Neural cell (in vitro differentiated cells): ENCODE measurements around the gene COL27A1. TPM values are rescaled to one million over a fixed set of nuclear protein-coding genes. Genes with fewer than 3 reads are reported as not detected.

Experiments used
- H2AFZ ChIP-seq: fragments of 200-600, 300-800 bp; sonication (generic), shearing (Covaris generic); 2 replicates; pipeline ENCODE4 v1.6.0; 2014; ENCODE audit warnings: low read depth, mild to moderate bottlenecking, antibody characterized with exemption, low read length, moderate library complexity
- H3F3A ChIP-seq: fragments of 200-600 bp; shearing (Covaris generic); 2 replicates; pipeline ENCODE4 v1.6.1; 2016; ENCODE audit warnings: mild to moderate bottlenecking, moderate library complexity, mixed read lengths, antibody characterized with exemption, low read length; ENCODE audit not compliant: insufficient read depth, poor library complexity, severe bottlenecking
- H3K27ac ChIP-seq: fragments of 200-600, 300-800 bp; sonication (generic), shearing (Covaris generic); 2 replicates; pipeline ENCODE4 v1.5.1; 2014; ENCODE audit warnings: mild to moderate bottlenecking, low read length, moderate library complexity
- H3K27me3 ChIP-seq: fragments of 300-800, 200-600 bp; sonication (generic), shearing (Covaris generic); 2 replicates; pipeline ENCODE4 v1.6.0; 2014; ENCODE audit warnings: mild to moderate bottlenecking, low read depth, low read length, moderate library complexity; ENCODE audit not compliant: insufficient read depth
- H3K36me3 ChIP-seq: fragments of 300-800, 200-600 bp; sonication (generic), shearing (Covaris generic); 2 replicates; pipeline ENCODE4 v1.5.1; 2014; ENCODE audit warnings: mild to moderate bottlenecking, antibody characterized with exemption, low read length, moderate library complexity; ENCODE audit not compliant: insufficient read depth
- H3K4me2 ChIP-seq: fragments of 300-800, 200-600 bp; sonication (generic), shearing (Covaris generic); 2 replicates; pipeline ENCODE4 v1.6.0; 2014; ENCODE audit warnings: mild to moderate bottlenecking, low read length
- H3K4me3 ChIP-seq: fragments of 300-800, 200-600 bp; sonication (generic), shearing (Covaris generic); 2 replicates; pipeline ENCODE4 v1.5.1; 2014; ENCODE audit warnings: mild to moderate bottlenecking, low read length, moderate library complexity
- H3K79me2 ChIP-seq: fragments of 200-600 bp; shearing (Covaris generic); replicated peaks from 2 replicates; pipeline ENCODE4 v1.6.0; 2014; ENCODE audit warnings: mild to moderate bottlenecking, low read length, moderate library complexity; ENCODE audit not compliant: insufficient read depth
- H3K9ac ChIP-seq: fragments of 300-800, 200-600 bp; sonication (generic), shearing (Covaris generic); 2 replicates; pipeline ENCODE4 v1.6.1; 2016; ENCODE audit warnings: mild to moderate bottlenecking, low read length, mixed read lengths
- H3K9me2 ChIP-seq: fragments of 200-600 bp; shearing (Covaris generic); 2 replicates; pipeline ENCODE4 v1.6.1; 2016; ENCODE audit warnings: mild to moderate bottlenecking, low read length, mixed read lengths; ENCODE audit not compliant: insufficient read depth
- H3K9me3 ChIP-seq: fragments of 200-600, 300-800 bp; sonication (generic), shearing (Covaris generic); 2 replicates; pipeline ENCODE4 v1.6.1; 2016; ENCODE audit warnings: mild to moderate bottlenecking, mixed run types, low read length, moderate library complexity, mixed read lengths
- H4K20me1 ChIP-seq: fragments of 200-600 bp; shearing (Covaris generic); 2 replicates; pipeline ENCODE4 v1.6.1; 2016; ENCODE audit warnings: mild to moderate bottlenecking, mixed run types; ENCODE audit not compliant: insufficient read depth
- EP300 ChIP-seq: fragments of 450-650 bp; conservative IDR thresholded peaks from 2 replicates; pipeline ENCODE4 v1.6.1; 2014; ENCODE audit warnings: antibody characterized with exemption, mild to moderate bottlenecking, moderate library complexity; ENCODE audit not compliant: poor library complexity, severe bottlenecking
- EZH2 ChIP-seq: fragments of 200-600, 300-800 bp; shearing (Covaris generic), sonication (generic); IDR thresholded peaks from 2 replicates; pipeline ENCODE4 v1.6.1; 2014; ENCODE audit warnings: antibody characterized with exemption, low read length, borderline replicate concordance, mild to moderate bottlenecking; ENCODE audit not compliant: insufficient read depth, poor library complexity, severe bottlenecking
- MXI1 ChIP-seq: fragments of 450-650 bp; conservative IDR thresholded peaks from 2 replicates; pipeline ENCODE4 v1.6.1; 2014; ENCODE audit warnings: antibody characterized with exemption, mild to moderate bottlenecking; ENCODE audit not compliant: poor library complexity, severe bottlenecking
- POLR2AphosphoS5 ChIP-seq: IDR thresholded peaks from 2 replicates; pipeline ENCODE4 v1.6.1; 2012
- RAD21 ChIP-seq: fragments of 450-650 bp; conservative IDR thresholded peaks from 2 replicates; pipeline ENCODE4 v1.6.1; 2014; ENCODE audit warnings: antibody characterized with exemption, mild to moderate bottlenecking, moderate library complexity
- SMC3 ChIP-seq: fragments of 450-650 bp; conservative IDR thresholded peaks from 2 replicates; pipeline ENCODE4 v1.6.1; 2014; ENCODE audit warnings: antibody characterized with exemption, mild to moderate bottlenecking, moderate library complexity; ENCODE audit not compliant: poor library complexity
- TAF1 ChIP-seq: IDR thresholded peaks from 2 replicates; pipeline ENCODE4 v1.6.1; 2012; ENCODE audit warnings: low read depth
- polyA plus RNA-seq: library from polyadenylated mRNA; depleted of rRNA; stranded (reverse); fragments of >200 nt; gene quantifications from 2 replicates; pipeline ENCODE4 v1.2.3, GENCODE V29; 2014
- TF ChIP-seq, protein P1 (sequence below): IDR thresholded peaks from 2 replicates; pipeline ENCODE4 v1.6.1; 2012; ENCODE audit warnings: borderline replicate concordance
- TF ChIP-seq, protein P2 (sequence below): fragments of 450-650 bp; IDR thresholded peaks from 2 replicates; pipeline ENCODE4 v1.5.1; 2014; ENCODE audit warnings: antibody characterized with exemption, mild to moderate bottlenecking, moderate library complexity; ENCODE audit not compliant: poor library complexity, severe bottlenecking

Gene COL27A1
- polyA plus RNA-seq, 1 donor from 2014 or later = 0.25 TPM

DNA sequence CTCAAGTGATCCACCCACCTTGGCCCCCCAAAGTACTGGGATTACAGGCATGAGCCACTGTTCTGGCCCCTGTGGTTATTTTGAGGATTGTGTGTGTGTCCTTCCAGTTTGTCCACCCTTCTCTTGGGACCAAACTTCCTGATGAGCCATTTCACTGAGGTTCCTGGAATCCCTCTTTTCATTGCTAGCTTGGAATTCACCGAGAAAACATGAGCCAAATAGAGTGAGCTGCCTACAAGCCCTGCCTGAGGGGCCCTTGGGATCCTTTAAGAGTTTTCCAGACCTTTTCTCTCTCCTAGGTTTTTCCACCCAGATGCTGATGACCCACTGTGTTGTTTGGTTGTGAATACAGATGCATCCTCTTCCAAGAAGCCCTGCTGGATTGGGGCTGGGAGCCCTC lies 43.0 kb upstream of the COL27A1 start:
- Histone ChIP-seq H3K4me3 (no peak overlapping the region), H3K9me3 (no peaks in the 10 kb centered on the region), H3K4me2 (no peak overlapping the region), H3K27me3 (no peaks in the 10 kb centered on the region), H2AFZ (no peak overlapping the region), H3K27ac (no peak overlapping the region), H3K79me2 (no peaks in the 10 kb centered on the region), H3K36me3 (no peaks in the 10 kb centered on the region), H3F3A (no peaks in the 10 kb centered on the region), H3K9me2 (no peaks in the 10 kb centered on the region), H3K9ac (no peak overlapping the region), H4K20me1 (no peaks in the 10 kb centered on the region)
- TF ChIP-seq EZH2 = no peak

- Histone ChIP-seq H3K9me3 (no peaks in the 10 kb centered on the region), H3K4me2 (no peak overlapping the region)
Measured at GRCh38 chr9:114112778-114113584, 42.4 kb upstream of the COL27A1 start.

DNA sequence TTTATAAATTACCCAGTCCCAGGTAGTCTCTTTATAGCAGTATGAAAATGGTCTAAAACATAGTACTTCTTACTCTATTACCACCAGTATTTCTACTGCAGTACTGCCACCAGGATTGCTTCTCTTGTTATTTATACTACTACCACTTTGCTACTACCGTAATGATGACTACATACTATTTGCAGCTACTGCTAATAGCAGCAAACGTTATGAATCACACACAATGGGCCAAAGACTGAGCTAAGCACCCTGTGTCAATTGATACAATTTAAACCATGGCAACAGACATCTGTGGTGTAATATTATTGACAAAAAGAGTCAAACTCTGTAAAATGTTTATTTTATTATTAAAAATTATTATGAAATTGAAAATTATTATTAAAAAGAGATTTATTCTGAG lies 41.0 kb upstream of the COL27A1 start:
- Histone ChIP-seq H2AFZ (no peak overlapping the region), H3K27ac (no peak overlapping the region), H3K79me2 (no peaks in the 10 kb centered on the region), H3K9ac (no peak overlapping the region), H3K36me3 (no peaks in the 10 kb centered on the region), H3K9me2 (no peaks in the 10 kb centered on the region), H3K4me3 (no peak overlapping the region), H3F3A (no peaks in the 10 kb centered on the region), H3K4me2 (no peak overlapping the region), H4K20me1 (no peaks in the 10 kb centered on the region), H3K27me3 (no peaks in the 10 kb centered on the region), H3K9me3 (no peaks in the 10 kb centered on the region)
- TF ChIP-seq EZH2 (no peak), TAF1 (no peak), POLR2AphosphoS5 (no peak), SMC3 (no peak), EP300 (no peak), MXI1 (no peak), RAD21 (no peak)
- TF ChIP-seq, protein P1, sequence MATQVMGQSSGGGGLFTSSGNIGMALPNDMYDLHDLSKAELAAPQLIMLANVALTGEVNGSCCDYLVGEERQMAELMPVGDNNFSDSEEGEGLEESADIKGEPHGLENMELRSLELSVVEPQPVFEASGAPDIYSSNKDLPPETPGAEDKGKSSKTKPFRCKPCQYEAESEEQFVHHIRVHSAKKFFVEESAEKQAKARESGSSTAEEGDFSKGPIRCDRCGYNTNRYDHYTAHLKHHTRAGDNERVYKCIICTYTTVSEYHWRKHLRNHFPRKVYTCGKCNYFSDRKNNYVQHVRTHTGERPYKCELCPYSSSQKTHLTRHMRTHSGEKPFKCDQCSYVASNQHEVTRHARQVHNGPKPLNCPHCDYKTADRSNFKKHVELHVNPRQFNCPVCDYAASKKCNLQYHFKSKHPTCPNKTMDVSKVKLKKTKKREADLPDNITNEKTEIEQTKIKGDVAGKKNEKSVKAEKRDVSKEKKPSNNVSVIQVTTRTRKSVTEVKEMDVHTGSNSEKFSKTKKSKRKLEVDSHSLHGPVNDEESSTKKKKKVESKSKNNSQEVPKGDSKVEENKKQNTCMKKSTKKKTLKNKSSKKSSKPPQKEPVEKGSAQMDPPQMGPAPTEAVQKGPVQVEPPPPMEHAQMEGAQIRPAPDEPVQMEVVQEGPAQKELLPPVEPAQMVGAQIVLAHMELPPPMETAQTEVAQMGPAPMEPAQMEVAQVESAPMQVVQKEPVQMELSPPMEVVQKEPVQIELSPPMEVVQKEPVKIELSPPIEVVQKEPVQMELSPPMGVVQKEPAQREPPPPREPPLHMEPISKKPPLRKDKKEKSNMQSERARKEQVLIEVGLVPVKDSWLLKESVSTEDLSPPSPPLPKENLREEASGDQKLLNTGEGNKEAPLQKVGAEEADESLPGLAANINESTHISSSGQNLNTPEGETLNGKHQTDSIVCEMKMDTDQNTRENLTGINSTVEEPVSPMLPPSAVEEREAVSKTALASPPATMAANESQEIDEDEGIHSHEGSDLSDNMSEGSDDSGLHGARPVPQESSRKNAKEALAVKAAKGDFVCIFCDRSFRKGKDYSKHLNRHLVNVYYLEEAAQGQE = no peak
- TF ChIP-seq, protein P2, sequence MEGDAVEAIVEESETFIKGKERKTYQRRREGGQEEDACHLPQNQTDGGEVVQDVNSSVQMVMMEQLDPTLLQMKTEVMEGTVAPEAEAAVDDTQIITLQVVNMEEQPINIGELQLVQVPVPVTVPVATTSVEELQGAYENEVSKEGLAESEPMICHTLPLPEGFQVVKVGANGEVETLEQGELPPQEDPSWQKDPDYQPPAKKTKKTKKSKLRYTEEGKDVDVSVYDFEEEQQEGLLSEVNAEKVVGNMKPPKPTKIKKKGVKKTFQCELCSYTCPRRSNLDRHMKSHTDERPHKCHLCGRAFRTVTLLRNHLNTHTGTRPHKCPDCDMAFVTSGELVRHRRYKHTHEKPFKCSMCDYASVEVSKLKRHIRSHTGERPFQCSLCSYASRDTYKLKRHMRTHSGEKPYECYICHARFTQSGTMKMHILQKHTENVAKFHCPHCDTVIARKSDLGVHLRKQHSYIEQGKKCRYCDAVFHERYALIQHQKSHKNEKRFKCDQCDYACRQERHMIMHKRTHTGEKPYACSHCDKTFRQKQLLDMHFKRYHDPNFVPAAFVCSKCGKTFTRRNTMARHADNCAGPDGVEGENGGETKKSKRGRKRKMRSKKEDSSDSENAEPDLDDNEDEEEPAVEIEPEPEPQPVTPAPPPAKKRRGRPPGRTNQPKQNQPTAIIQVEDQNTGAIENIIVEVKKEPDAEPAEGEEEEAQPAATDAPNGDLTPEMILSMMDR = no peak

More at GRCh38 chr9:114112778-114113584, 42.4 kb upstream of the COL27A1 start:
- Histone ChIP-seq H3K79me2 (no peaks in the 10 kb centered on the region), H3K9ac (no peak overlapping the region), H3F3A (no peaks in the 10 kb centered on the region), H4K20me1 (no peaks in the 10 kb centered on the region), H3K27ac (no peak overlapping the region), H3K36me3 (no peaks in the 10 kb centered on the region), H3K27me3 (no peaks in the 10 kb centered on the region), H3K9me2 (no peaks in the 10 kb centered on the region), H2AFZ (no peak overlapping the region), H3K4me3 (no peak overlapping the region)
- TF ChIP-seq EP300 (no peak), EZH2 (no peak), MXI1 (no peak), RAD21 (no peak)
- TF ChIP-seq, protein P1 = no peak
